HepG2 (cell line): ENCODE measurements around the gene CD36. TPM values are rescaled to one million over a fixed set of nuclear protein-coding genes. Genes with fewer than 3 reads are reported as not detected.

Source experiments
- BCL6 ChIP-seq: IDR thresholded peaks from 2 replicates; pipeline ENCODE4 v1.6.1; 2016; ENCODE audit warnings: missing genetic modification reagents, missing compliant biosample characterization
- EP300 ChIP-seq, 3 experiments: sonication (generic) in 1 of 3; formaldehyde crosslinking in 1 of 3; IDR thresholded peaks; 2 replicates each; pipeline versions ENCODE4 v1.5.1 to v1.6.1; 2011 to 2020; ENCODE audit warnings: low read depth in 2 of 3, low read length in 2 of 3, borderline replicate concordance in 1 of 3, improper control_type of control experiment in 1 of 3, mild to moderate bottlenecking in 1 of 3, missing genetic modification reagents in 1 of 3, moderate library complexity in 1 of 3
- ERF ChIP-seq: IDR thresholded peaks from 2 replicates; pipeline ENCODE4 v1.6.1; 2018; ENCODE audit warnings: missing biosample characterization, missing genetic modification reagents
- FOXA1 ChIP-seq, 2 experiments: fragments of 450-650 bp in 1 of 2; sonication (generic) in 1 of 2; formaldehyde crosslinking in 1 of 2; IDR thresholded peaks; 2 replicates each; pipeline versions ENCODE4 v1.4.0 to v1.6.1; 2016 to 2020; ENCODE audit warnings: missing genetic modification reagents in 1 of 2
- FOXA3 ChIP-seq: IDR thresholded peaks from 2 replicates; pipeline ENCODE4 v1.6.1; 2016; ENCODE audit warnings: missing genetic modification reagents, missing compliant biosample characterization
- GLI4 ChIP-seq: sonication (generic); formaldehyde crosslinking; IDR thresholded peaks from 2 replicates; pipeline ENCODE4 v1.5.1; 2020; ENCODE audit warnings: missing genetic modification reagents, mild to moderate bottlenecking, moderate library complexity, borderline replicate concordance
- HMG20A ChIP-seq: IDR thresholded peaks from 2 replicates; pipeline ENCODE4 v1.6.1; 2016; ENCODE audit warnings: borderline replicate concordance
- MAFF ChIP-seq: IDR thresholded peaks from 2 replicates; pipeline ENCODE4 v1.6.1; 2011; ENCODE audit warnings: low read depth, low read length, improper control_type of control experiment
- MED1 ChIP-seq: sonication (generic); formaldehyde crosslinking; IDR thresholded peaks from 2 replicates; pipeline ENCODE4 v1.4.0; 2020; ENCODE audit warnings: missing genetic modification reagents
- NCOR1 ChIP-seq: fragments of 200-600 bp; sonication (generic); IDR thresholded peaks from 2 replicates; pipeline ENCODE4 v1.7.0; 2017; ENCODE audit warnings: antibody characterized with exemption, low read length, borderline replicate concordance
- SAP130 ChIP-seq: IDR thresholded peaks from 2 replicates; pipeline ENCODE4 v1.6.1; 2016; ENCODE audit warnings: low read depth
- ZNF12 ChIP-seq: sonication (generic); formaldehyde crosslinking; IDR thresholded peaks from 2 replicates; pipeline ENCODE4 v1.5.0; 2020; ENCODE audit warnings: missing genetic modification reagents
- polyA plus RNA-seq, 8 experiments: library from polyadenylated mRNA; depleted of rRNA in 3 of 8; stranded (reverse) in 7 of 8; unstranded in 1 of 8; fragments of >200 nt; fragmentation: Illumina TruSeq in 4 of 8; extraction: Trizol in 4 of 8; gene quantifications; 2 replicates each; pipeline versions ENCODE4 v1.2.1 to v1.2.3, GENCODE V29; 2011 to 2016; ENCODE audit warnings: low read depth in 4 of 8, missing spikeins in 1 of 8, mixed read lengths in 1 of 8; ENCODE audit not compliant: insufficient read depth in 1 of 8
- total RNA-seq, 5 experiments: library from RNA; depleted of rRNA; stranded (reverse); fragments of >200 nt; fragmentation: Illumina TruSeq; extraction: Trizol; gene quantifications; 2 replicates each; pipeline ENCODE4 v1.2.3, GENCODE V29; 2016; ENCODE audit warnings: low read depth in 1 of 5
- TF ChIP-seq, protein P1 (sequence below): IDR thresholded peaks from 2 replicates; pipeline ENCODE4 v1.6.1; 2016
- TF ChIP-seq, protein P2 (sequence below): IDR thresholded peaks from 2 replicates; pipeline ENCODE4 v1.6.1; 2018; ENCODE audit warnings: missing genetic modification reagents
- TF ChIP-seq, protein P3 (sequence below): IDR thresholded peaks from 2 replicates; pipeline ENCODE4 v1.4.0; 2020; ENCODE audit warnings: mild to moderate bottlenecking, missing genetic modification reagents
- TF ChIP-seq, protein P4 (sequence below): IDR thresholded peaks from 2 replicates; pipeline ENCODE4 v1.6.1; 2016; ENCODE audit warnings: low read depth
- TF ChIP-seq, protein P5 (sequence below), 2 experiments: fragments of 450-650 bp in 1 of 2; sonication (generic) in 1 of 2; formaldehyde crosslinking; IDR thresholded peaks; 2 replicates each; pipeline versions ENCODE4 v1.5.0 to v1.8.0; 2020 to 2022; ENCODE audit warnings: mild to moderate bottlenecking in 1 of 2, missing genetic modification reagents in 1 of 2

CD36 gene
- total and polyA plus RNA-seq, 2 of the 13 experiments (the other 11 are each of a cell fraction or from before 2014, with no cell fraction given), result 2.8 to 4.8 TPM

DNA sequence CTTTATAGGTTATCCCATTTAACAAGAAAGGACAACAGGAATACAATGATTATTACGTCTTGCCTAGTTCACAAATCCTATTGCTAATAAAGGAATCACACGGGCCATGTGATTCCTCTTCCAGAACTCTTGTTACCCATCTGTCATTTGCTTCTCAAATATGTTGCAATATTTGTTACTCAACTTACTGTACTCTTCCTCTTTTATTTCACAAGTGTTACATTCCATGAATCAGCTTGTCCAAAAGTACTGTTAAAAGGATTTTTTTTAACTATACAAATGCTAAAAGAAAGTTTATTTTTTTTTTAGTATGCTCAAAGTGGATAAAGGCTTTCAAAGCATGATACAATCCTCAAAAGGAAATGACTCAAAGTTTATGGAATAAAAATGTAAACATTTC lies 3.9 kb upstream of the CD36 start (continued):
- TF ChIP-seq, protein P1, sequence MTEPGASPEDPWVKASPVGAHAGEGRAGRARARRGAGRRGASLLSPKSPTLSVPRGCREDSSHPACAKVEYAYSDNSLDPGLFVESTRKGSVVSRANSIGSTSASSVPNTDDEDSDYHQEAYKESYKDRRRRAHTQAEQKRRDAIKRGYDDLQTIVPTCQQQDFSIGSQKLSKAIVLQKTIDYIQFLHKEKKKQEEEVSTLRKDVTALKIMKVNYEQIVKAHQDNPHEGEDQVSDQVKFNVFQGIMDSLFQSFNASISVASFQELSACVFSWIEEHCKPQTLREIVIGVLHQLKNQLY (CRISPR knock-in tag), result no peak
- TF ChIP-seq FOXA1 (IDR thresholded peaks at IDR 0.05) (no peak), FOXA1 (CRISPR knock-in tag; IDR thresholded peaks at IDR 0.05) (peak; percentile 46; the same call in 1 of the 2 replicates), NCOR1 (peak; percentile 68; the same call in 1 of the 2 replicates), ZNF12 (CRISPR knock-in tag) (no peak), BCL6 (CRISPR knock-in tag) (peak; percentile 50; the same call in 1 of the 2 replicates), EP300 (IDR thresholded peaks at IDR 0.05; ENCODE audit: low read depth in 2 of 2, low read length in 2 of 2) (peak in 1 of 2 experiments; percentile 81; a peak in 2 of 4 replicates), EP300 (CRISPR knock-in tag; IDR thresholded peaks at IDR 0.05; ENCODE audit: borderline replicate concordance) (no peak), FOXA3 (CRISPR knock-in tag) (peak; percentile 76), HMG20A (peak; percentile 78), ERF (CRISPR knock-in tag) (no peak), SAP130 (peak; percentile 54; the same call in 1 of the 2 replicates), MED1 (CRISPR knock-in tag) (0 out of 2 replicates have a peak, but pooled peaks have one; percentile 21), MAFF (peak; percentile 21; the same call in 1 of the 2 replicates), GLI4 (CRISPR knock-in tag) (no peak)
- TF ChIP-seq, protein P2, sequence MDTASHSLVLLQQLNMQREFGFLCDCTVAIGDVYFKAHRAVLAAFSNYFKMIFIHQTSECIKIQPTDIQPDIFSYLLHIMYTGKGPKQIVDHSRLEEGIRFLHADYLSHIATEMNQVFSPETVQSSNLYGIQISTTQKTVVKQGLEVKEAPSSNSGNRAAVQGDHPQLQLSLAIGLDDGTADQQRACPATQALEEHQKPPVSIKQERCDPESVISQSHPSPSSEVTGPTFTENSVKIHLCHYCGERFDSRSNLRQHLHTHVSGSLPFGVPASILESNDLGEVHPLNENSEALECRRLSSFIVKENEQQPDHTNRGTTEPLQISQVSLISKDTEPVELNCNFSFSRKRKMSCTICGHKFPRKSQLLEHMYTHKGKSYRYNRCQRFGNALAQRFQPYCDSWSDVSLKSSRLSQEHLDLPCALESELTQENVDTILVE, result 0 out of 2 replicates have a peak, but pooled peaks have one; percentile 34
- TF ChIP-seq, protein P3, sequence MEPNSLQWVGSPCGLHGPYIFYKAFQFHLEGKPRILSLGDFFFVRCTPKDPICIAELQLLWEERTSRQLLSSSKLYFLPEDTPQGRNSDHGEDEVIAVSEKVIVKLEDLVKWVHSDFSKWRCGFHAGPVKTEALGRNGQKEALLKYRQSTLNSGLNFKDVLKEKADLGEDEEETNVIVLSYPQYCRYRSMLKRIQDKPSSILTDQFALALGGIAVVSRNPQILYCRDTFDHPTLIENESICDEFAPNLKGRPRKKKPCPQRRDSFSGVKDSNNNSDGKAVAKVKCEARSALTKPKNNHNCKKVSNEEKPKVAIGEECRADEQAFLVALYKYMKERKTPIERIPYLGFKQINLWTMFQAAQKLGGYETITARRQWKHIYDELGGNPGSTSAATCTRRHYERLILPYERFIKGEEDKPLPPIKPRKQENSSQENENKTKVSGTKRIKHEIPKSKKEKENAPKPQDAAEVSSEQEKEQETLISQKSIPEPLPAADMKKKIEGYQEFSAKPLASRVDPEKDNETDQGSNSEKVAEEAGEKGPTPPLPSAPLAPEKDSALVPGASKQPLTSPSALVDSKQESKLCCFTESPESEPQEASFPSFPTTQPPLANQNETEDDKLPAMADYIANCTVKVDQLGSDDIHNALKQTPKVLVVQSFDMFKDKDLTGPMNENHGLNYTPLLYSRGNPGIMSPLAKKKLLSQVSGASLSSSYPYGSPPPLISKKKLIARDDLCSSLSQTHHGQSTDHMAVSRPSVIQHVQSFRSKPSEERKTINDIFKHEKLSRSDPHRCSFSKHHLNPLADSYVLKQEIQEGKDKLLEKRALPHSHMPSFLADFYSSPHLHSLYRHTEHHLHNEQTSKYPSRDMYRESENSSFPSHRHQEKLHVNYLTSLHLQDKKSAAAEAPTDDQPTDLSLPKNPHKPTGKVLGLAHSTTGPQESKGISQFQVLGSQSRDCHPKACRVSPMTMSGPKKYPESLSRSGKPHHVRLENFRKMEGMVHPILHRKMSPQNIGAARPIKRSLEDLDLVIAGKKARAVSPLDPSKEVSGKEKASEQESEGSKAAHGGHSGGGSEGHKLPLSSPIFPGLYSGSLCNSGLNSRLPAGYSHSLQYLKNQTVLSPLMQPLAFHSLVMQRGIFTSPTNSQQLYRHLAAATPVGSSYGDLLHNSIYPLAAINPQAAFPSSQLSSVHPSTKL (CRISPR knock-in tag), result peak; percentile 82; the same call in 1 of the 2 replicates
- TF ChIP-seq, protein P4, sequence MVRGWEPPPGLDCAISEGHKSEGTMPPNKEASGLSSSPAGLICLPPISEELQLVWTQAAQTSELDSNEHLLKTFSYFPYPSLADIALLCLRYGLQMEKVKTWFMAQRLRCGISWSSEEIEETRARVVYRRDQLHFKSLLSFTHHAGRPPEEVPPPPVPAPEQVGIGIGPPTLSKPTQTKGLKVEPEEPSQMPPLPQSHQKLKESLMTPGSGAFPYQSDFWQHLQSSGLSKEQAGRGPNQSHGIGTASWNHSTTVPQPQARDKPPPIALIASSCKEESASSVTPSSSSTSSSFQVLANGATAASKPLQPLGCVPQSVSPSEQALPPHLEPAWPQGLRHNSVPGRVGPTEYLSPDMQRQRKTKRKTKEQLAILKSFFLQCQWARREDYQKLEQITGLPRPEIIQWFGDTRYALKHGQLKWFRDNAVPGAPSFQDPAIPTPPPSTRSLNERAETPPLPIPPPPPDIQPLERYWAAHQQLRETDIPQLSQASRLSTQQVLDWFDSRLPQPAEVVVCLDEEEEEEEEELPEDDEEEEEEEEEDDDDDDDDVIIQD (CRISPR knock-in tag), result peak; percentile 96
- TF ChIP-seq, protein P5, sequence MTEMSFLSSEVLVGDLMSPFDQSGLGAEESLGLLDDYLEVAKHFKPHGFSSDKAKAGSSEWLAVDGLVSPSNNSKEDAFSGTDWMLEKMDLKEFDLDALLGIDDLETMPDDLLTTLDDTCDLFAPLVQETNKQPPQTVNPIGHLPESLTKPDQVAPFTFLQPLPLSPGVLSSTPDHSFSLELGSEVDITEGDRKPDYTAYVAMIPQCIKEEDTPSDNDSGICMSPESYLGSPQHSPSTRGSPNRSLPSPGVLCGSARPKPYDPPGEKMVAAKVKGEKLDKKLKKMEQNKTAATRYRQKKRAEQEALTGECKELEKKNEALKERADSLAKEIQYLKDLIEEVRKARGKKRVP (CRISPR knock-in tag; IDR thresholded peaks at IDR 0.05), result peak in 1 of 2 experiments; percentile 75; a peak in 2 of 4 replicates
